Fibroblast of lung (primary cell): ENCODE measurements around the gene SLC6A2. TPM values are rescaled to one million over a fixed set of nuclear protein-coding genes. Genes with fewer than 3 reads are reported as not detected.

Experiments
- DNase-seq, 2 donors: peaks; one replicate each; pipeline versions ENCODE4 v3.0.0 to v3.0.0-alpha.2; 2010; ENCODE audit warnings: low read depth in 2 of 2
- H2AFZ ChIP-seq: 2 replicates; pipeline ENCODE4 v1.5.1; 2012; ENCODE audit warnings: low read length, control low read depth, inconsistent platforms
- H3K27ac ChIP-seq: 2 replicates; pipeline ENCODE4 v1.5.1; 2011; ENCODE audit warnings: low read length, control low read depth; ENCODE audit not compliant: insufficient read depth
- H3K27me3 ChIP-seq: 2 replicates; pipeline ENCODE4 v1.5.1; 2011; ENCODE audit warnings: mild to moderate bottlenecking, low read length; ENCODE audit not compliant: control insufficient read depth, insufficient read depth
- H3K36me3 ChIP-seq: 2 replicates; pipeline ENCODE4 v1.5.1; 2011; ENCODE audit warnings: low read length; ENCODE audit not compliant: control insufficient read depth, insufficient read depth
- H3K4me1 ChIP-seq: 2 replicates; pipeline ENCODE4 v1.5.1; 2011; ENCODE audit warnings: low read length; ENCODE audit not compliant: control insufficient read depth, insufficient read depth; ENCODE audit errors: extremely low read depth
- H3K4me2 ChIP-seq: 2 replicates; pipeline ENCODE4 v1.5.1; 2011; ENCODE audit warnings: low read length, control low read depth; ENCODE audit not compliant: insufficient read depth; ENCODE audit errors: extremely low read depth
- H3K4me3 ChIP-seq, 4 experiments: fragments of 200-600 bp in 1 of 4; sonication (generic) in 1 of 4; replicated peaks in 1 of 4; 2 replicates each; pipeline ENCODE4 v1.5.1; 2011 to 2016; ENCODE audit warnings: low read length in 4 of 4, low read depth in 3 of 4, mild to moderate bottlenecking in 3 of 4, control low read depth in 2 of 4, inconsistent platforms in 1 of 4, mixed read lengths in 1 of 4; ENCODE audit not compliant: insufficient read depth in 1 of 4; ENCODE audit errors: control extremely low read depth in 1 of 4
- H3K79me2 ChIP-seq: 2 replicates; pipeline ENCODE4 v1.5.1; 2012; ENCODE audit warnings: mild to moderate bottlenecking, low read length, inconsistent platforms; ENCODE audit not compliant: control insufficient read depth, insufficient read depth
- H3K9ac ChIP-seq: 2 replicates; pipeline ENCODE4 v1.5.1; 2011; ENCODE audit warnings: mild to moderate bottlenecking, low read length, control low read depth; ENCODE audit not compliant: insufficient read depth
- H3K9me3 ChIP-seq: 2 replicates; pipeline ENCODE4 v1.5.1; 2012; ENCODE audit warnings: low read depth, low read length; ENCODE audit not compliant: control insufficient read depth, insufficient read depth
- H4K20me1 ChIP-seq: 2 replicates; pipeline ENCODE4 v1.5.1; 2011; ENCODE audit warnings: low read length; ENCODE audit not compliant: control insufficient read depth, insufficient read depth; ENCODE audit errors: extremely low read depth
- EZH2 ChIP-seq: IDR thresholded peaks from 2 replicates; pipeline ENCODE4 v1.5.1; 2012; ENCODE audit warnings: low read length, control low read depth, mild to moderate bottlenecking; ENCODE audit errors: missing control alignments
- polyA plus RNA-seq, 2 donors: library from polyadenylated mRNA; depleted of rRNA in 1 of 2; stranded (reverse) in 1 of 2; unstranded in 1 of 2; fragments of >200 nt; gene quantifications; 2 replicates each; pipeline ENCODE4 v1.2.1, GENCODE V29; 2011 to 2012; ENCODE audit warnings: missing spikeins in 1 of 2
- total RNA-seq: library from RNA; depleted of rRNA; stranded (reverse); fragments of >200 nt; gene quantifications from 2 replicates; pipeline ENCODE4 v1.2.1, GENCODE V29; 2014
- TF ChIP-seq, protein P1 (sequence below), 2 donors: IDR thresholded peaks in 1 of 2; conservative IDR thresholded peaks in 1 of 2; 1 replicate in 1 of 2; 2 replicates in 1 of 2; pipeline ENCODE4 v1.5.1; 2011 to 2012; ENCODE audit warnings: low read length in 2 of 2, control low read depth in 1 of 2, inconsistent platforms in 1 of 2, low read depth in 1 of 2, mild to moderate bottlenecking in 1 of 2

SLC6A2 gene
- total and polyA plus RNA-seq, 2 donors (not counting 1 experiment from before 2014, with no cell fraction given): not detected

DNA sequence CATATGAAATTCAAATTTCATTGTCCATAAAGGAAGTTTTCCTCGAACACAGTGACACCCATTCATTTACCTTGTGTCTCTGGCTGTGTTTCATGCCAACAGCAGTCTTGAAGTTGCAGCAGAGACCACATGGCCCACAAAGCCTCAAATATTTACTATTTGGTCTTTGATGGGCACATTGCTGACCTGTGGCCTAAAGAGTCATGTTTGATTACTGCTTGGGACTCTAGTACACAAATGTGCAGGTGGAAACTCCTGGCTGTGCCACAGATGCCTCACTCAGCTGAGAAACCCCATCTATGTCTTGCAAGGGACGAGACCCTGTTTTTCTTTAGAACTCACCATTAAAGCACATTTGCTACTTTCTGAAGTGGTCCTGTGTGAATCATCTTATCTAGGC lies 76.7 kb downstream of the SLC6A2 start:
- no peak overlapping the region for H3K9ac ChIP-seq
- H3K36me3 ChIP-seq: no peaks in the 10 kb centered on the region
- no peaks in the 10 kb centered on the region for H3K27me3 ChIP-seq
- no peaks in the 10 kb centered on the region for H4K20me1 ChIP-seq
- H3K9me3 ChIP-seq: no peaks in the 10 kb centered on the region
- no peak overlapping the region for H3K27ac ChIP-seq
- TF ChIP-seq, protein P1, sequence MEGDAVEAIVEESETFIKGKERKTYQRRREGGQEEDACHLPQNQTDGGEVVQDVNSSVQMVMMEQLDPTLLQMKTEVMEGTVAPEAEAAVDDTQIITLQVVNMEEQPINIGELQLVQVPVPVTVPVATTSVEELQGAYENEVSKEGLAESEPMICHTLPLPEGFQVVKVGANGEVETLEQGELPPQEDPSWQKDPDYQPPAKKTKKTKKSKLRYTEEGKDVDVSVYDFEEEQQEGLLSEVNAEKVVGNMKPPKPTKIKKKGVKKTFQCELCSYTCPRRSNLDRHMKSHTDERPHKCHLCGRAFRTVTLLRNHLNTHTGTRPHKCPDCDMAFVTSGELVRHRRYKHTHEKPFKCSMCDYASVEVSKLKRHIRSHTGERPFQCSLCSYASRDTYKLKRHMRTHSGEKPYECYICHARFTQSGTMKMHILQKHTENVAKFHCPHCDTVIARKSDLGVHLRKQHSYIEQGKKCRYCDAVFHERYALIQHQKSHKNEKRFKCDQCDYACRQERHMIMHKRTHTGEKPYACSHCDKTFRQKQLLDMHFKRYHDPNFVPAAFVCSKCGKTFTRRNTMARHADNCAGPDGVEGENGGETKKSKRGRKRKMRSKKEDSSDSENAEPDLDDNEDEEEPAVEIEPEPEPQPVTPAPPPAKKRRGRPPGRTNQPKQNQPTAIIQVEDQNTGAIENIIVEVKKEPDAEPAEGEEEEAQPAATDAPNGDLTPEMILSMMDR (conservative IDR thresholded peaks at IDR 0.05 in 1 of 2, IDR thresholded peaks at IDR 0.05 in 1 of 2; ENCODE audit: low read depth in 1 of 2, low read length in 2 of 2): no peak
- no peak for TF ChIP-seq EZH2
- no peak overlapping the region for H2AFZ ChIP-seq
- no peaks in the 10 kb centered on the region for H3K79me2 ChIP-seq
- H3K4me3 ChIP-seq: no peak overlapping the region
- no peak for DNase-seq
- H3K4me1 ChIP-seq: no peaks in the 10 kb centered on the region
- H3K4me2 ChIP-seq: no peak overlapping the region

DNA sequence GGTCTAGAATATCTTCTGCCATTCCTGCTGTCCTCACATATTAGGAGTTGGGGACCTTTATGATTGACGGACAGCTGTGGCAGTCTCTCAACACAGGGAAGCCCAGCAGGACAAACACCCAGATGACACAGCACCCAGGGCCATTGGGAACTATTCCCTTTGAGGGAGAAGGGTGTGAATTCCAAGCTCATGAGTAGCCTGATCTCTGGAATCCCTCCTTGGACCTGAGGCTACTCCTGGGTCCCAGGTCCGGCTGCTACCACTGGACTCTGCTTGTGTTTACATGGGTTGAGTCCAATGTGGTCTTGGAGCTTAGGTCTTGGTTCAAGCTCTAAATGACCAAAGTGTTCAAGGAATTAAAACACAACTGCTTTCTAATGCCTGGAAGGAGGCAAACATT lies 78.9 kb downstream of the SLC6A2 start:
- H3K4me3 ChIP-seq: no peak overlapping the region
- no peak for TF ChIP-seq EZH2
- TF ChIP-seq, protein P1 (conservative IDR thresholded peaks at IDR 0.05 in 1 of 2, IDR thresholded peaks at IDR 0.05 in 1 of 2; ENCODE audit: low read depth in 1 of 2, low read length in 2 of 2): no peak
- H3K79me2 ChIP-seq: no peaks in the 10 kb centered on the region
- H4K20me1 ChIP-seq: no peaks in the 10 kb centered on the region
- no peaks in the 10 kb centered on the region for H3K4me1 ChIP-seq
- H3K9ac ChIP-seq: no peak overlapping the region
- no peaks in the 10 kb centered on the region for H3K27me3 ChIP-seq
- no peak overlapping the region for H3K27ac ChIP-seq
- no peaks in the 10 kb centered on the region for H3K9me3 ChIP-seq
- H3K4me2 ChIP-seq: no peak overlapping the region
- H2AFZ ChIP-seq: no peak overlapping the region
- DNase-seq: no peak
- H3K36me3 ChIP-seq: no peaks in the 10 kb centered on the region

DNA sequence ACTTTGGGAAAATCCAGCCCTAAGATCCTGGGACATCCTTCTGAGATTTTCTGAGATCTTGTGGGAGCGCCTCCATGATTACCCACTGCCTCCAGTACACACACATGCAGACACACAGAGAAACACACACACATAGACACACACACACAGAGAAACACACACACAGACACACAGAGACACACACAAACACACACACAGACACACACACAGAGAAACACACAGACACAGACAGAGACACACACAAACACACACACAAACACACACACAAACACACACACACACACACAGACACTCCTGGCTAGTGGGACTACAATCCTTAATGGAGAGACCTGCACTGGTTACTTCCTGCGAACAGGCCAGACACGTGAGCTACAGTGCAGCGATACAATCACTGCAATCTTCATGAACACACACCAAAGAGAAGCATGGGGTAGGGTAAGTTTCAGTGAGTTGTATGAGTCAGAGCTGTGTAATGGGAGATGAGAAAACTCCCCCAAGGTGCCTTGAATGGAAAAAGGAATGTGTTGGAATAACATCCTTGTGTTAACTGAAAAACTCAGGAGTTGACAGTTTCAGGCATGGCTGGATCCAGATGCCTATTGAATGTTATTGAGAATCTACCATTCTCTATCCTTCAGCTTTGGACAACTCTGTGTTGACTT lies 79.5 kb downstream of the SLC6A2 start:
- Histone ChIP-seq H4K20me1 (no peaks in the 10 kb centered on the region), H3K27ac (no peak overlapping the region), H3K4me2 (no peak overlapping the region), H3K4me1 (no peaks in the 10 kb centered on the region), H3K79me2 (no peaks in the 10 kb centered on the region), H3K9ac (no peak overlapping the region), H3K4me3 (no peak overlapping the region), H3K9me3 (no peaks in the 10 kb centered on the region), H3K27me3 (no peaks in the 10 kb centered on the region), H3K36me3 (no peaks in the 10 kb centered on the region), H2AFZ (no peak overlapping the region)
- DNase-seq: no peak
- no peak for TF ChIP-seq EZH2
- TF ChIP-seq, protein P1 (conservative IDR thresholded peaks at IDR 0.05 in 1 of 2, IDR thresholded peaks at IDR 0.05 in 1 of 2; ENCODE audit: low read depth in 1 of 2, low read length in 2 of 2): no peak
